Gastrocnemius medialis (tissue), 4 donors: ENCODE results near the gene PRDM15. TPM values are rescaled to one million over a fixed set of nuclear protein-coding genes. Genes with fewer than 3 reads are reported as not detected.

Source experiments
- ATAC-seq, 2 donors: fragments of 150-250 bp; one replicate each; pipeline ENCODE4 v1.9.1; 2016
- DNase-seq, 2 donors: peaks; one replicate each; pipeline ENCODE4 v3.0.0-alpha.2; 2019
- H3K27ac ChIP-seq, 4 donors: fragments of 200-600 bp; sonication (generic); 1 replicate in 1 of 4; 2 replicates in 3 of 4; pipeline ENCODE4 v1.5.1; 2016 to 2018; ENCODE audit warnings: mild to moderate bottlenecking in 2 of 4, moderate library complexity in 1 of 4
- H3K27me3 ChIP-seq, 3 donors: fragments of 200-600 bp; sonication (generic) in 2 of 3; 1 replicate in 1 of 3; 2 replicates in 2 of 3; pipeline versions ENCODE4 v1.5.1 to v1.6.0; 2016 to 2019; ENCODE audit warnings: mild to moderate bottlenecking in 1 of 3, moderate library complexity in 1 of 3
- H3K36me3 ChIP-seq, 2 donors: fragments of 200-600 bp; sonication (generic) in 1 of 2; one replicate each; pipeline ENCODE4 v1.5.1; 2017 to 2018
- H3K4me1 ChIP-seq, 2 donors: fragments of 200-600 bp; sonication (generic) in 1 of 2; one replicate each; pipeline ENCODE4 v1.5.1; 2016 to 2017; ENCODE audit warnings: mild to moderate bottlenecking in 2 of 2
- H3K4me3 ChIP-seq, 4 donors: fragments of 200-600 bp; sonication (generic) in 3 of 4; 1 replicate in 1 of 4; 2 replicates in 3 of 4; pipeline ENCODE4 v1.5.1; 2016 to 2019; ENCODE audit warnings: mild to moderate bottlenecking in 2 of 4
- H3K9me3 ChIP-seq, 3 donors: fragments of 200-600 bp; sonication (generic) in 2 of 3; 1 replicate in 1 of 3; 2 replicates in 2 of 3; pipeline ENCODE4 v1.5.1; 2016 to 2019
- POLR2A ChIP-seq, 2 donors: fragments of 450-650 bp; IDR thresholded peaks; one replicate each; pipeline ENCODE4 v1.6.1; 2017; ENCODE audit warnings: antibody characterized with exemption in 2 of 2, mild to moderate bottlenecking in 2 of 2, moderate library complexity in 2 of 2
- in situ Hi-C, 4 donors: fragments of 200-750 bp; cut with MboI; loops; one replicate each; pipeline versions ENCODE4 v1.15.0 to v1.8.0; 2017; ENCODE audit warnings: low sequenced_read_pairs in 4 of 4
- intact Hi-C: fragments of 100-400 bp; cut with DNase I; formaldehyde crosslinking; loops from one replicate; pipeline ENCODE4 v1.15.1; 2023; ENCODE audit warnings: low total_unique reads
- total RNA-seq, 4 donors: library from RNA; depleted of rRNA; stranded (reverse); fragments of >200 nt; gene quantifications; one replicate each; pipeline versions ENCODE4 v1.1.0 to v1.2.3, GENCODE V29; 2016
- TF ChIP-seq, protein P1 (sequence below), 5 experiments: fragments of 450-650 bp in 3 of 5; fragments of 200-600 bp in 2 of 5; sonication (generic) in 2 of 5; IDR thresholded peaks in 4 of 5; conservative IDR thresholded peaks in 1 of 5; 1 replicate in 4 of 5; 2 replicates in 1 of 5; pipeline ENCODE4 v1.5.1; 2016 to 2019; ENCODE audit warnings: antibody characterized with exemption in 5 of 5, mild to moderate bottlenecking in 3 of 5, moderate library complexity in 3 of 5

Gene PRDM15
- total RNA-seq, 4 donors from 2014 or later, result 4.4 to 13.6 (median 5.4) TPM

DNA sequence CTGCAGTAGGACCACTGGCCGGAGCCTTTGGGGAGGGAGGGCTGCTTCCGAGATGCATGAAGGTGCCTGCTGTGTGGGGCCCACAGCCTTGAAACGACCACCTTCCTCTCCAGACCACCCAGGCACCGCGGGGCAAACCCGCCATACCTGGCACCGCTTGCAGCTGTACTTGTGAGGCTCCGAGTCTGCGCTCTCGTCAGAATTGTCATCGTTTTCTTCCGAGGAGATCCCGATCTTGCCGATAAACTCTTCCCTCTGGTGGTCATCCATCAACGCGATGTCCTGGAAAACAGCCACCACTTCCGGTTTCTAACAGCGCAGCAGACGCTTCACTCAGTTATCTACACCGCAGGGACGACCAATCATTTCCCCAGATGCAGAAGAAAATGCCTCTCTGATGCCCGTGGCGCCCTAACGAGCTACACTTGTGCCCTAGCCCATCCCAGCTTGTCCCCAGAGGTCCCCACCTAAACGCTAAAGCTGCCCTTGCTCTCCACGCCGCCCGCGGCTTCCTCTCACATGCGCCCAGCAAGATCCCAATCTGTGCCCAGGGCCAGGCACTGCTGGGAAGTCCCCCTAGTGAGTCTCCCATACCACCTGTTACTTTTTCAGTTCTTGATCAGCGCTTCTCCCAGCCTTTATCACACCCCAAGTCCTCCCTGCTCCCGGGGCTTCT is 57.2 kb downstream of the PRDM15 start:
- TF ChIP-seq, protein P1, sequence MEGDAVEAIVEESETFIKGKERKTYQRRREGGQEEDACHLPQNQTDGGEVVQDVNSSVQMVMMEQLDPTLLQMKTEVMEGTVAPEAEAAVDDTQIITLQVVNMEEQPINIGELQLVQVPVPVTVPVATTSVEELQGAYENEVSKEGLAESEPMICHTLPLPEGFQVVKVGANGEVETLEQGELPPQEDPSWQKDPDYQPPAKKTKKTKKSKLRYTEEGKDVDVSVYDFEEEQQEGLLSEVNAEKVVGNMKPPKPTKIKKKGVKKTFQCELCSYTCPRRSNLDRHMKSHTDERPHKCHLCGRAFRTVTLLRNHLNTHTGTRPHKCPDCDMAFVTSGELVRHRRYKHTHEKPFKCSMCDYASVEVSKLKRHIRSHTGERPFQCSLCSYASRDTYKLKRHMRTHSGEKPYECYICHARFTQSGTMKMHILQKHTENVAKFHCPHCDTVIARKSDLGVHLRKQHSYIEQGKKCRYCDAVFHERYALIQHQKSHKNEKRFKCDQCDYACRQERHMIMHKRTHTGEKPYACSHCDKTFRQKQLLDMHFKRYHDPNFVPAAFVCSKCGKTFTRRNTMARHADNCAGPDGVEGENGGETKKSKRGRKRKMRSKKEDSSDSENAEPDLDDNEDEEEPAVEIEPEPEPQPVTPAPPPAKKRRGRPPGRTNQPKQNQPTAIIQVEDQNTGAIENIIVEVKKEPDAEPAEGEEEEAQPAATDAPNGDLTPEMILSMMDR (IDR thresholded peaks at IDR 0.05 in 4 of 5, conservative IDR thresholded peaks at IDR 0.05 in 1 of 5), result no peak
- no peak for TF ChIP-seq POLR2A (IDR thresholded peaks at IDR 0.05)
- Histone ChIP-seq H3K4me1 (no peaks in the 10 kb centered on the region), H3K36me3 (peaks cover 0 to 43% of the 10 kb centered on the region in 2 donors), H3K27me3 (no peaks in the 10 kb centered on the region), H3K4me3 (no peak overlapping the region), H3K9me3 (no peaks in the 10 kb centered on the region), H3K27ac (no peak overlapping the region)
- in situ Hi-C loops (loop anchor here in 2 of 4 donors (10.0 to 25.0 kb wide), 2 partner anchors 290 to 293 kb away; no protein-coding TSS in a partner anchor), intact Hi-C loops (no loop called here)
- DNase-seq, result no peak
- no peak for ATAC-seq

DNA sequence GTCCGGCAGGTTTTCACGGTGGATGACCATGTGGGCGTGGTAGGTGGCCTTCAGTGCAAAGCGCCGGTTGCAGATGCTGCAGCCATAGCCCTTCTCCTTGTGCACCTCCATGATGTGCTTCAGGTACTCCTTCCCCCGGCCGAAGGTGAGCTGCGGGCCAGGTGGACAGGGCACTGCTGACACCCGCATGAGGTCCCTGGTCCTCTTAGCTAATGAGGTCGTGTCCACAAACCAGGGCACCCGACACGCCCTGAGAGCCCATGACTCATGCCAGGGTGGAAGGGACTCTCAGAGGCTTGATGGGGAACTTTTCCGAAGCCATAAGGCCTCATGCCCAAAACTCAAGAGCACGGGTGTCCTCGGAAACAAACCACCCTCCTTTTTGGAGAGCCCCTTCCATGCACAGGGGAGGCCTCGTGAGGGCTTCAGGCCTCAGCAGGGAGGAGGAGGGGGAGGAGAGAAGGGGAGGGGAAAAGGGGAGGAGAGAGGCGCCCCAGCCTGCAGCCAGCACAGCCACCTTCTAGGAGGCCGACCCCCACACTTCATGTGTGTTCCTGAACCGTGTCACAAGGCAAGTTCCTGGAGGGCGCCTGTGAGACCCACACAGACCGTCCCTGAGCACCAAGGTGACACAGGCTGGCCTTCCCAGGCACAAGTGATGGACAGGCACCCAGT is 57.9 kb downstream of the PRDM15 start:
- Histone ChIP-seq H3K27me3 (no peaks in the 10 kb centered on the region), H3K4me1 (no peaks in the 10 kb centered on the region), H3K36me3 (peaks cover 0 to 43% of the 10 kb centered on the region in 2 donors), H3K9me3 (no peaks in the 10 kb centered on the region), H3K4me3 (no peak overlapping the region), H3K27ac (no peak overlapping the region)
- intact Hi-C loops, result no loop called here
- DNase-seq (no peak), ATAC-seq (no peak)
- TF ChIP-seq, protein P1 (IDR thresholded peaks at IDR 0.05 in 4 of 5, conservative IDR thresholded peaks at IDR 0.05 in 1 of 5), result no peak
- no peak for TF ChIP-seq POLR2A (IDR thresholded peaks at IDR 0.05)
- in situ Hi-C loops, result loop anchor here in 2 of 4 donors (10.0 to 25.0 kb wide), 2 partner anchors 291 to 294 kb away; no protein-coding TSS in a partner anchor

DNA sequence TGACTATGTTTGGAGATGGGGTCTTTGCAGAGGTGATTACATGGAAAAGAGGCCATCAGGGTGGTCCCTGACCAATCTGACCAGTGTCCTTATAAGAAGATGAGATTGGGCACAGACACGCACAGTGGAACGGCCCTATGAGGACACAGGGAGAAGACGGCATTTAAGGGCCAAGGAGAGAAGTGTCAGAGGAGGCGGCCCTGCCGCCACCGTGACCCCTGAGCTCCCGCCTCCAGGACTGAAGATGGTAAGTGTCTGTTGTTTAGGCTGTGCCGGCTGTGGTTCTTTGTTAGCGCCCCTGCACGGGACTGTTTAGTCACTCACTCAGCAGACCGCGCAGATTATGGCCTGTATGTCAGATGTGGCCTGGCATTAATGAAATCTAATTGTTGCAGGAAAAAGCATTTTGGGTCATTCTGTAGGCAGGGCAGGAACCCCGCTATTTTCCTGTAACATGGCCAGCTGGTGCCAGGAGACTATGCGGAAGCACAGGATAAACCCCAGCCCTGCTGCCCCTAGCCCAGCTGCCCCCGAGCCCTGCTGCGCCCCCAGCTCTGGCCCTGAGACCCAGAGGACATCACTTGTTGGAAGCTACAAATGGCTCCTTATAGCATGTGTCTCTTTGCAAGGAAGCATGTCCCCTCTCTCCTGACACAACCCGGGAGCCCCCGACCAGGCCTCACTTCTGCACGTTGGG is 58.6 kb downstream of the PRDM15 start:
- no peaks in the 10 kb centered on the region for H3K27me3 ChIP-seq
- no peaks in the 10 kb centered on the region for H3K9me3 ChIP-seq
- intact Hi-C loops, result no loop called here
- no peak for TF ChIP-seq POLR2A (IDR thresholded peaks at IDR 0.05)
- TF ChIP-seq, protein P1 (IDR thresholded peaks at IDR 0.05 in 4 of 5, conservative IDR thresholded peaks at IDR 0.05 in 1 of 5), result no peak
- H3K4me1 ChIP-seq, result no peaks in the 10 kb centered on the region
- peaks cover 0 to 39% of the 10 kb centered on the region in 2 donors for H3K36me3 ChIP-seq
- ATAC-seq (no peak), DNase-seq (no peak)
- H3K27ac ChIP-seq, result no peak overlapping the region
- H3K4me3 ChIP-seq, result no peak overlapping the region
- in situ Hi-C loops, result loop anchor here in 2 of 4 donors (10.0 to 25.0 kb wide), 2 partner anchors 292 to 294 kb away; no protein-coding TSS in a partner anchor

DNA sequence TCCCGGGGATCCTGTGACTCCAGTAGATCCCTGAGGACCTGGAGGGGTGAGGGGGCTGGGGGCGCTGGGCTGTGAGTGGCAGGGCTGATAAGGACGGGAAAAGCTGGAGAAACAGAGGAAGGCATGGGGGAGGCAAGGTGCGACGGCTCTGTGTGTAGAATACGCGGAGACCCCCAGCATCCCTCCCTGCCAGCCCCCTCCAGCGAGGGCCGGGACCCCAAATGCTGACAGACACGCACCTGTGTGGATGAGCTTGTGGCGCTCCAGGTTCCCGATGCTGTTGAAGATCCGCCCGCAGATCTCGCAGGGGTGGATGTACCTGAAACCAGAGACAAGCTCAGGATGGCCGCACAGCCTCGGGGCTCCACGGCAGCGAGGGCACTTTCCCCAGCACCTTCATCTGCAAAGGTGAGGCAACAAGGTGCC is 59.3 kb downstream of the PRDM15 start:
- no peaks in the 10 kb centered on the region for H3K27me3 ChIP-seq
- in situ Hi-C loops, result loop anchor here (10.0 to 25.0 kb wide), 2 partner anchors 292 to 295 kb away; no protein-coding TSS in a partner anchor
- H3K9me3 ChIP-seq, result no peaks in the 10 kb centered on the region
- no peak overlapping the region for H3K27ac ChIP-seq
- TF ChIP-seq POLR2A (IDR thresholded peaks at IDR 0.05), result no peak
- TF ChIP-seq, protein P1 (IDR thresholded peaks at IDR 0.05 in 4 of 5, conservative IDR thresholded peaks at IDR 0.05 in 1 of 5), result no peak
- peaks cover 0 to 39% of the 10 kb centered on the region in 2 donors for H3K36me3 ChIP-seq
- no peak for DNase-seq
- ATAC-seq, result no peak
- intact Hi-C loops, result no loop called here
- H3K4me1 ChIP-seq, result no peaks in the 10 kb centered on the region
- H3K4me3 ChIP-seq, result no peak overlapping the region
